Panc1 (cell line): ENCODE results near the gene ATP11B. TPM values are rescaled to one million over a fixed set of nuclear protein-coding genes. Genes with fewer than 3 reads are reported as not detected.

Source experiments
- ATAC-seq: fragments of 200-7000 bp; cut with Tn5 transposase; 2 replicates; pipeline ENCODE4 v1.9.1; 2020; ENCODE audit warnings: mild to moderate bottlenecking, moderate library complexity
- BruUV-seq: library from RNA; stranded (reverse); fragments of 400-500 nt; replicated peaks from 2 replicates; lab custom pipeline; 2021; lab: Mats Ljungman, UMichigan
- CTCF ChIA-PET: fragments of 300-600 bp; sonication (Branson Sonifier 250); formaldehyde crosslinking; loops from one replicate; lab custom pipeline; 2022; ENCODE audit warnings: antibody characterized with exemption; lab: Charles Lee
- POLR2A ChIA-PET: fragments of 300-600 bp; sonication (Branson Sonifier 250); formaldehyde crosslinking; loops from one replicate; lab custom pipeline; 2022; ENCODE audit warnings: antibody characterized with exemption; lab: Charles Lee
- DNase-seq: peaks from one replicate; pipeline ENCODE4 v3.0.0-alpha.2; 2010; ENCODE audit warnings: low read depth, low spot score
- H3K27ac ChIP-seq: 2 replicates; pipeline ENCODE4 v1.5.1; 2011; ENCODE audit warnings: mild to moderate bottlenecking, low read length, inconsistent platforms
- H3K27me3 ChIP-seq: fragments of 200-500 bp; sonication (Bioruptor generic); 2 replicates; pipeline ENCODE4 v1.6.0; 2014; ENCODE audit warnings: low read length, inconsistent platforms; ENCODE audit not compliant: control insufficient read depth, insufficient read depth
- H3K36me3 ChIP-seq: fragments of 200-500 bp; sonication (Bioruptor generic); 2 replicates; pipeline ENCODE4 v1.5.1; 2014; ENCODE audit warnings: inconsistent platforms, mild to moderate bottlenecking, low read length, moderate library complexity; ENCODE audit not compliant: control insufficient read depth, insufficient read depth
- H3K4me1 ChIP-seq: 2 replicates; pipeline ENCODE4 v1.5.1; 2011; ENCODE audit warnings: inconsistent platforms, mild to moderate bottlenecking, low read length, moderate library complexity; ENCODE audit not compliant: control insufficient read depth, insufficient read depth
- H3K4me3 ChIP-seq, 2 experiments: 2 replicates each; pipeline ENCODE4 v1.5.1; 2011 to 2012; ENCODE audit warnings: low read depth in 2 of 2, low read length in 2 of 2, mild to moderate bottlenecking in 2 of 2, inconsistent platforms in 1 of 2, moderate library complexity in 1 of 2
- H3K9me3 ChIP-seq: fragments of 200-500 bp; sonication (Bioruptor generic); 2 replicates; pipeline ENCODE4 v1.5.1; 2014; ENCODE audit warnings: low read depth, mild to moderate bottlenecking, inconsistent platforms, low read length, moderate library complexity; ENCODE audit not compliant: control insufficient read depth, insufficient read depth
- POLR2AphosphoS5 ChIP-seq: IDR thresholded peaks from 2 replicates; pipeline ENCODE4 v1.6.1; 2012; ENCODE audit warnings: mild to moderate bottlenecking, low read depth, low read length, moderate library complexity
- SIN3A ChIP-seq: IDR thresholded peaks from 2 replicates; pipeline ENCODE4 v1.6.1; 2012; ENCODE audit warnings: low read depth, mild to moderate bottlenecking, low read length, moderate library complexity, borderline replicate concordance; ENCODE audit not compliant: insufficient read depth
- TCF7L2 ChIP-seq: IDR thresholded peaks from 2 replicates; pipeline ENCODE4 v1.6.1; 2011; ENCODE audit warnings: mild to moderate bottlenecking, low read depth, low read length, inconsistent platforms
- in situ Hi-C: cut with HindIII; loops from 2 replicates; pipeline ENCODE4 v1.10.0; 2016; ENCODE audit warnings: low sequenced_read_pairs, low pct_unique_long_range_greater_than_20kb
- intact Hi-C: fragments of 100-400 bp; cut with micrococcal nuclease; formaldehyde crosslinking; loops from one replicate; pipeline ENCODE4 v1.10.0; 2022; ENCODE audit not compliant: unreplicated experiment
- total RNA-seq: library from RNA; stranded (reverse); gene quantifications from one replicate; pipeline ENCODE4 v1.2.1, GENCODE V29; 2021; ENCODE audit not compliant: unreplicated experiment
- TF ChIP-seq, protein P1 (sequence below), 2 experiments: IDR thresholded peaks; 2 replicates each; pipeline ENCODE4 v1.6.1; 2011 to 2012; ENCODE audit warnings: low read depth in 2 of 2, control low read depth in 1 of 2, low read length in 1 of 2, mild to moderate bottlenecking in 1 of 2, moderate library complexity in 1 of 2; ENCODE audit not compliant: insufficient read depth in 1 of 2
- TF ChIP-seq, protein P2 (sequence below): fragments of 450-650 bp; IDR thresholded peaks from 2 replicates; pipeline ENCODE4 v1.5.1; 2017; ENCODE audit warnings: mild to moderate bottlenecking

ATP11B gene
- total RNA-seq, 1 experiment from 2014 or later: 108 TPM

DNA sequence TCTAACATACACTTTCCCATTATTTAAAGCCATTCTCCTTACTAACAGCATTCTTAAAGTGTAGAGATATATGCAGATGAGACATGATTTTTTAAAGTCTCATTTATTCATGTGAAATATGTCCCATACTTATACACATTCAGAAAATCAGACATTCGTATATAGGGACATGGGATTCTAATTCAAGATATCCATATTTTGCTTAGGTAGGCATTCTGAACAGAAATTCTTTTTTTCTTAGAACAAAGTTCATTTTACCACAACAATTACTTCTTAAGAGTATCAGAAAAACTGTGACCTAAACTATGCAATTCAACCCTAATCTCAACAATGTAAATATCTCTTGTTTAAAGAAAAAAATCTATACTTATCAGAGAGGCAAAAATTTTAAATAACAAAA, 170.9 kb downstream of the ATP11B start:
- DNase-seq (no peak), ATAC-seq (no peak)
- H3K36me3 ChIP-seq: peaks cover 8% of the 10 kb centered on the region; the same call in 1 of the 2 replicates
- in situ Hi-C loops: no loop called here
- H3K4me1 ChIP-seq: peaks cover 6% of the 10 kb centered on the region
- TF ChIP-seq POLR2AphosphoS5 (no peak), TCF7L2 (no peak), SIN3A (no peak)
- TF ChIP-seq, protein P1, sequence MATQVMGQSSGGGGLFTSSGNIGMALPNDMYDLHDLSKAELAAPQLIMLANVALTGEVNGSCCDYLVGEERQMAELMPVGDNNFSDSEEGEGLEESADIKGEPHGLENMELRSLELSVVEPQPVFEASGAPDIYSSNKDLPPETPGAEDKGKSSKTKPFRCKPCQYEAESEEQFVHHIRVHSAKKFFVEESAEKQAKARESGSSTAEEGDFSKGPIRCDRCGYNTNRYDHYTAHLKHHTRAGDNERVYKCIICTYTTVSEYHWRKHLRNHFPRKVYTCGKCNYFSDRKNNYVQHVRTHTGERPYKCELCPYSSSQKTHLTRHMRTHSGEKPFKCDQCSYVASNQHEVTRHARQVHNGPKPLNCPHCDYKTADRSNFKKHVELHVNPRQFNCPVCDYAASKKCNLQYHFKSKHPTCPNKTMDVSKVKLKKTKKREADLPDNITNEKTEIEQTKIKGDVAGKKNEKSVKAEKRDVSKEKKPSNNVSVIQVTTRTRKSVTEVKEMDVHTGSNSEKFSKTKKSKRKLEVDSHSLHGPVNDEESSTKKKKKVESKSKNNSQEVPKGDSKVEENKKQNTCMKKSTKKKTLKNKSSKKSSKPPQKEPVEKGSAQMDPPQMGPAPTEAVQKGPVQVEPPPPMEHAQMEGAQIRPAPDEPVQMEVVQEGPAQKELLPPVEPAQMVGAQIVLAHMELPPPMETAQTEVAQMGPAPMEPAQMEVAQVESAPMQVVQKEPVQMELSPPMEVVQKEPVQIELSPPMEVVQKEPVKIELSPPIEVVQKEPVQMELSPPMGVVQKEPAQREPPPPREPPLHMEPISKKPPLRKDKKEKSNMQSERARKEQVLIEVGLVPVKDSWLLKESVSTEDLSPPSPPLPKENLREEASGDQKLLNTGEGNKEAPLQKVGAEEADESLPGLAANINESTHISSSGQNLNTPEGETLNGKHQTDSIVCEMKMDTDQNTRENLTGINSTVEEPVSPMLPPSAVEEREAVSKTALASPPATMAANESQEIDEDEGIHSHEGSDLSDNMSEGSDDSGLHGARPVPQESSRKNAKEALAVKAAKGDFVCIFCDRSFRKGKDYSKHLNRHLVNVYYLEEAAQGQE (IDR thresholded peaks at IDR 0.05; ENCODE audit: insufficient read depth in 1 of 2, low read depth in 2 of 2, low read length in 1 of 2): no peak
- TF ChIP-seq, protein P2, sequence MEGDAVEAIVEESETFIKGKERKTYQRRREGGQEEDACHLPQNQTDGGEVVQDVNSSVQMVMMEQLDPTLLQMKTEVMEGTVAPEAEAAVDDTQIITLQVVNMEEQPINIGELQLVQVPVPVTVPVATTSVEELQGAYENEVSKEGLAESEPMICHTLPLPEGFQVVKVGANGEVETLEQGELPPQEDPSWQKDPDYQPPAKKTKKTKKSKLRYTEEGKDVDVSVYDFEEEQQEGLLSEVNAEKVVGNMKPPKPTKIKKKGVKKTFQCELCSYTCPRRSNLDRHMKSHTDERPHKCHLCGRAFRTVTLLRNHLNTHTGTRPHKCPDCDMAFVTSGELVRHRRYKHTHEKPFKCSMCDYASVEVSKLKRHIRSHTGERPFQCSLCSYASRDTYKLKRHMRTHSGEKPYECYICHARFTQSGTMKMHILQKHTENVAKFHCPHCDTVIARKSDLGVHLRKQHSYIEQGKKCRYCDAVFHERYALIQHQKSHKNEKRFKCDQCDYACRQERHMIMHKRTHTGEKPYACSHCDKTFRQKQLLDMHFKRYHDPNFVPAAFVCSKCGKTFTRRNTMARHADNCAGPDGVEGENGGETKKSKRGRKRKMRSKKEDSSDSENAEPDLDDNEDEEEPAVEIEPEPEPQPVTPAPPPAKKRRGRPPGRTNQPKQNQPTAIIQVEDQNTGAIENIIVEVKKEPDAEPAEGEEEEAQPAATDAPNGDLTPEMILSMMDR: no peak
- intact Hi-C loops: no loop called here
- ChIA-PET CTCF (no interaction called here), POLR2A (no interaction called here)
- H3K27me3 ChIP-seq: no peaks in the 10 kb centered on the region
- H3K27ac ChIP-seq: no peak overlapping the region
- no peak overlapping the region for H3K4me3 ChIP-seq
- no peaks in the 10 kb centered on the region for H3K9me3 ChIP-seq
- BruUV-seq: no TSS peak

DNA sequence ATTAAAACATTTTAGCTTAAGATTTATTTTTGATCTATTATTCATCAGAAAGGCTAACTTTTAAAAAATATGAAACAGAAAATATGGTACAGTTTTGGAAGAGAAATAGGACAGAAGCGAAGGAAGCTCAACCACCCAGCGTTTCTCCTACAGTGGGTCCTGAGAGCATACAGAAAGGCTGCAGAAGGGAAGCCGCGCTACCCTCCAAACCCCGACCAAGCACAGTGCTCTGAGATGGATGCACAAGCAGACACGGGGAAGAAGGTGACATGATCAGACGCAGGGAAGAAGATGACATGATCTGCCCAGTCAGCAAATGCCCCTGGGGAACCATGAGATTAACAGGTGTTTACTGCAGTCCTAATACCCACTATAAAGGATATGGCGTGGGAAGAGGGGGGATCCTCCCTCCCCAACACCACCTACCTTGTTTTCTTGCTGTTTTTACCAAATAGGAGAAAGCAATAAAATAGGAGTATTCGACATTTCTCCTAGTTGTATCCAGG, 172.6 kb downstream of the ATP11B start:
- intact Hi-C loops (no loop called here), in situ Hi-C loops (no loop called here)
- H3K4me3 ChIP-seq: no peak overlapping the region
- peaks cover 11% of the 10 kb centered on the region for H3K4me1 ChIP-seq
- ChIA-PET CTCF (no interaction called here), POLR2A (no interaction called here)
- H3K36me3 ChIP-seq: peaks cover 4% of the 10 kb centered on the region; the same call in 1 of the 2 replicates
- ATAC-seq: no peak
- DNase-seq: no peak
- H3K9me3 ChIP-seq: no peaks in the 10 kb centered on the region
- BruUV-seq: TSS peak; percentile 34
- H3K27ac ChIP-seq: no peak overlapping the region
- TF ChIP-seq SIN3A: no peak
- TF ChIP-seq, protein P1 (IDR thresholded peaks at IDR 0.05; ENCODE audit: insufficient read depth in 1 of 2, low read depth in 2 of 2, low read length in 1 of 2): no peak
- TF ChIP-seq POLR2AphosphoS5: no peak
- TF ChIP-seq, protein P2: no peak
- TF ChIP-seq TCF7L2: no peak
- H3K27me3 ChIP-seq: no peaks in the 10 kb centered on the region
